ENCODE data around the gene P4HB.

The P4HB gene

GRCh38 chr17:81845361-81845760 is 15.0 kb downstream of the P4HB start:
- Histone ChIP-seq H3K27me3 (no peaks in the 10 kb centered on the region), H3K4me3 (ENCODE audit: low read depth, low read length) (no peak overlapping the region), H3K9me3 (no peaks in the 10 kb centered on the region), H3K36me3 (peaks cover 64% of the 10 kb centered on the region), H3K4me1 (no peaks in the 10 kb centered on the region)
- DNase-seq = no peak
- TF ChIP-seq, protein P1, sequence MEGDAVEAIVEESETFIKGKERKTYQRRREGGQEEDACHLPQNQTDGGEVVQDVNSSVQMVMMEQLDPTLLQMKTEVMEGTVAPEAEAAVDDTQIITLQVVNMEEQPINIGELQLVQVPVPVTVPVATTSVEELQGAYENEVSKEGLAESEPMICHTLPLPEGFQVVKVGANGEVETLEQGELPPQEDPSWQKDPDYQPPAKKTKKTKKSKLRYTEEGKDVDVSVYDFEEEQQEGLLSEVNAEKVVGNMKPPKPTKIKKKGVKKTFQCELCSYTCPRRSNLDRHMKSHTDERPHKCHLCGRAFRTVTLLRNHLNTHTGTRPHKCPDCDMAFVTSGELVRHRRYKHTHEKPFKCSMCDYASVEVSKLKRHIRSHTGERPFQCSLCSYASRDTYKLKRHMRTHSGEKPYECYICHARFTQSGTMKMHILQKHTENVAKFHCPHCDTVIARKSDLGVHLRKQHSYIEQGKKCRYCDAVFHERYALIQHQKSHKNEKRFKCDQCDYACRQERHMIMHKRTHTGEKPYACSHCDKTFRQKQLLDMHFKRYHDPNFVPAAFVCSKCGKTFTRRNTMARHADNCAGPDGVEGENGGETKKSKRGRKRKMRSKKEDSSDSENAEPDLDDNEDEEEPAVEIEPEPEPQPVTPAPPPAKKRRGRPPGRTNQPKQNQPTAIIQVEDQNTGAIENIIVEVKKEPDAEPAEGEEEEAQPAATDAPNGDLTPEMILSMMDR (IDR thresholded peaks at IDR 0.05; ENCODE audit: low read depth, low read length) = no peak

GRCh38 chr17:81844887-81845286 is 15.4 kb downstream of the P4HB start:
- no peaks in the 10 kb centered on the region for H3K4me1 ChIP-seq
- H3K36me3 ChIP-seq = peaks cover 64% of the 10 kb centered on the region
- H3K27me3 ChIP-seq = no peaks in the 10 kb centered on the region
- no peaks in the 10 kb centered on the region for H3K9me3 ChIP-seq
- DNase-seq = no peak
- TF ChIP-seq, protein P1 (IDR thresholded peaks at IDR 0.05; ENCODE audit: low read depth, low read length) = no peak
- H3K4me3 ChIP-seq (ENCODE audit: low read depth, low read length) = no peak overlapping the region

DNA sequence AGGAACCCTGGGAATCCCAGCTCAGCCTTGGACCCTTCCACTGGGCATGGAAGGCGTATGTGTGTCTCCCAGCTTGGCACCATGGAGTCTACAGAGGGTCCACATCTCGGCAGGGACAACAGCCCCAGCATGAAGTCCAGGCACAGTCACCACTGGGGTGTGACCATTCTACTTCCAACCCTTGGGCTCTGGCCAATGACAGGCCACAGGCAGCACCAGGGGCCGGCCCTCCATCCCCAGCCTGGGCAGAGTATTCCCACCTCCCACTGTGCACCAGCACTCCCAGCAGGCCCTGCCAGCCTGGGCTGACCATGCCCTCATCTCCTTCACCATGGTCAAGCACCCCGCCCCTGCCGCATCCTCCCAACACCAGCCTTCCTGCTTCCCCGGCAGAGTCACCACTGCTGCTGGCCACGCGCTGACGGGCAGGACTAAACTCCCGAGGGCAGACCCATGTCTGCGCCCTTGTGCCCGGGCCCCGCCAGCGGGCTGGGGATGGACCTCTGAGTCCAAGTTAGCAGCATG is 15.9 kb downstream of the P4HB start:
- no peaks in the 10 kb centered on the region for H3K4me1 ChIP-seq
- no peaks in the 10 kb centered on the region for H3K27me3 ChIP-seq
- peaks cover 64% of the 10 kb centered on the region for H3K36me3 ChIP-seq
- no peak overlapping the region for H3K4me3 ChIP-seq (ENCODE audit: low read depth, low read length)
- TF ChIP-seq, protein P1 (IDR thresholded peaks at IDR 0.05; ENCODE audit: low read depth, low read length) = no peak
- DNase-seq = no peak
- H3K9me3 ChIP-seq = no peaks in the 10 kb centered on the region

DNA sequence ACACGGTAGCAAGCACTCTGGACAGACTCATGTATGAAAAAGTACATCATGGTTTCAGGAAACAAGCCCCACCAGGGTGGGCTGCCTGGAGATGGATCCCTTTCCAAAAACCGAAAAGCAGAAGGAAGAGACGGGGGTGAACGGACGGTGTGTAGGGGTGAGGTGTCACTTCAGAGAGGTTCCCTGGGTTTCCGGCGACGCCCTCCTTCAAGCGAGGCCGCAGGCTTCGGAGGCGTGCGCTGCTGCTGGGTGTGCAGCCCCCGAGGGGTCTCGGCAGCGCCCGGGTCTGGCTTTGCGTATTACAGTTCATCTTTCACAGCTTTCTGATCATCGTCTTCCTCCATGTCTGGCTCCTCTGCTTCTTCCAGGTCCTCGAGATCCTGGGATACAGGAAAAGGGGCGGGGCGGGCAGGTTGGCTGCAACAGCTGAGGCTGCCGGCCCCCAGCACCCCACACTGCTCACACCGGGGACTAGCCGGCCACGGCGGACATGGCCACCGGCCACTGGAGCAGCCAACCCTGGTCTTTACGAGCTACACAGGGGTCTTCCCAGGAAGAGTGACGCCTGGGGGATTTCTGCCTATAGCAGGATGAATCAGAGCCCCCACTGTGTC is 16.5 kb downstream of the P4HB start:
- TF ChIP-seq, protein P1 (IDR thresholded peaks at IDR 0.05; ENCODE audit: low read depth, low read length) = no peak
- peaks cover 60% of the 10 kb centered on the region for H3K36me3 ChIP-seq

GRCh38 chr17:81842725-81843504 is 17.4 kb downstream of the P4HB start:
- Histone ChIP-seq H3K9me3 (no peaks in the 10 kb centered on the region), H3K4me3 (ENCODE audit: low read depth, low read length) (no peak overlapping the region), H3K4me1 (no peaks in the 10 kb centered on the region), H3K27me3 (no peaks in the 10 kb centered on the region), H3K36me3 (peaks cover 55% of the 10 kb centered on the region)
- TF ChIP-seq, protein P1 (IDR thresholded peaks at IDR 0.05; ENCODE audit: low read depth, low read length) = no peak
- no peak for DNase-seq

More for the DNA sequence above, 16.5 kb downstream of the P4HB start:
- Histone ChIP-seq H3K9me3 (no peaks in the 10 kb centered on the region), H3K4me1 (no peaks in the 10 kb centered on the region), H3K27me3 (no peaks in the 10 kb centered on the region), H3K4me3 (ENCODE audit: low read depth, low read length) (no peak overlapping the region)
- no peak for DNase-seq

GRCh38 chr17:81842378-81842724 is 18.0 kb downstream of the P4HB start:
- Histone ChIP-seq H3K36me3 (peaks cover 50% of the 10 kb centered on the region), H3K9me3 (no peaks in the 10 kb centered on the region), H3K4me3 (ENCODE audit: low read depth, low read length) (no peak overlapping the region), H3K4me1 (no peaks in the 10 kb centered on the region), H3K27me3 (no peaks in the 10 kb centered on the region)
- TF ChIP-seq, protein P1 (IDR thresholded peaks at IDR 0.05; ENCODE audit: low read depth, low read length) = no peak
- no peak for DNase-seq

Measured in BE2C (cell line).